ENCODE data around the gene OLFM2.

Gene OLFM2

DNA sequence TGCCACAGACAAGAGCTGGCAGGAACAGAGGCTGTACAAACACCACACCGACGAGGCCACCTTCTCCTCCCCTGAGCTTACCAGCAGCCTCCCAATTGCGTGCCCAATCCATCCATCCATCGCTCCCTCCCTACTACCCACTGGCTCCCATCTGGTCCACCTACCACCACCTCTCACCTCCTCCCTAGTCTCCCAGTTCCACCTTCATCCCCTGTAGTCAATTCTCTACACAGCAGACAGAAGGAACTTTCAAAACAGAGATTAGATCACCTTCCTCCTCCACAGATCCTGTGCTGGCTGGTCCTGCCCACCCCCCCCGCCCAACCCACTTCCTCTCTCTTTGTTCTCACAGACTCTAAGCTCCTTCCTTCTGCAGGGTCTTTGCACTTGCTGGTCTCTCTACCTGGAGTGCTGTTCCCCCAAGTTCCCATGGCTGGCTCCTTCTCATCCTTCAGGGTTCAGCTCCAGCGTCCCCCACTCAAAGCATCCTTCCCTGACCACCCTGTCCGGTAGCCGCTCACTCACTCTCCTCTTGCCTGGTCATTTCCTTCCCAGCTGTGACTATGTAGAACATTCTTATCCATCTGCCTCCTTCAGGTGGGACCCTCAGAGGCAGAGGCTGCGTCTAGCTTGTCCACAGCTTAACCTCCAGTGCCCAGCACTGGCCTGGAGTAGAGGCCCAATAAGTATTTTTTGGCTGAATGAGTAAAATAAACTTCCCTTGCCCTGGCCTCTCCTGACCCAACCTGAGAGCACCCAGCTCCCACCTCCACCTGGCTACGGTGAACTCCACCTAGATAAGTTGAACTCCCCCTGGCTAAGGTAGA is 78.2 kb downstream of the OLFM2 start:
- Histone ChIP-seq H3K36me3 (peaks cover 46% of the 10 kb centered on the region), H3K27ac (no peak overlapping the region), H3K9me3 (ENCODE audit: severe bottlenecking) (no peaks in the 10 kb centered on the region), H3K27me3 (ENCODE audit: insufficient read depth, low read depth, severe bottlenecking) (no peaks in the 10 kb centered on the region), H3K4me3 (ENCODE audit: low read depth, low read length) (no peak overlapping the region)
- TF ChIP-seq, protein P1, sequence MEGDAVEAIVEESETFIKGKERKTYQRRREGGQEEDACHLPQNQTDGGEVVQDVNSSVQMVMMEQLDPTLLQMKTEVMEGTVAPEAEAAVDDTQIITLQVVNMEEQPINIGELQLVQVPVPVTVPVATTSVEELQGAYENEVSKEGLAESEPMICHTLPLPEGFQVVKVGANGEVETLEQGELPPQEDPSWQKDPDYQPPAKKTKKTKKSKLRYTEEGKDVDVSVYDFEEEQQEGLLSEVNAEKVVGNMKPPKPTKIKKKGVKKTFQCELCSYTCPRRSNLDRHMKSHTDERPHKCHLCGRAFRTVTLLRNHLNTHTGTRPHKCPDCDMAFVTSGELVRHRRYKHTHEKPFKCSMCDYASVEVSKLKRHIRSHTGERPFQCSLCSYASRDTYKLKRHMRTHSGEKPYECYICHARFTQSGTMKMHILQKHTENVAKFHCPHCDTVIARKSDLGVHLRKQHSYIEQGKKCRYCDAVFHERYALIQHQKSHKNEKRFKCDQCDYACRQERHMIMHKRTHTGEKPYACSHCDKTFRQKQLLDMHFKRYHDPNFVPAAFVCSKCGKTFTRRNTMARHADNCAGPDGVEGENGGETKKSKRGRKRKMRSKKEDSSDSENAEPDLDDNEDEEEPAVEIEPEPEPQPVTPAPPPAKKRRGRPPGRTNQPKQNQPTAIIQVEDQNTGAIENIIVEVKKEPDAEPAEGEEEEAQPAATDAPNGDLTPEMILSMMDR (IDR thresholded peaks at IDR 0.05; ENCODE audit: low read depth, low read length): no peak
- no peak for DNase-seq

DNA sequence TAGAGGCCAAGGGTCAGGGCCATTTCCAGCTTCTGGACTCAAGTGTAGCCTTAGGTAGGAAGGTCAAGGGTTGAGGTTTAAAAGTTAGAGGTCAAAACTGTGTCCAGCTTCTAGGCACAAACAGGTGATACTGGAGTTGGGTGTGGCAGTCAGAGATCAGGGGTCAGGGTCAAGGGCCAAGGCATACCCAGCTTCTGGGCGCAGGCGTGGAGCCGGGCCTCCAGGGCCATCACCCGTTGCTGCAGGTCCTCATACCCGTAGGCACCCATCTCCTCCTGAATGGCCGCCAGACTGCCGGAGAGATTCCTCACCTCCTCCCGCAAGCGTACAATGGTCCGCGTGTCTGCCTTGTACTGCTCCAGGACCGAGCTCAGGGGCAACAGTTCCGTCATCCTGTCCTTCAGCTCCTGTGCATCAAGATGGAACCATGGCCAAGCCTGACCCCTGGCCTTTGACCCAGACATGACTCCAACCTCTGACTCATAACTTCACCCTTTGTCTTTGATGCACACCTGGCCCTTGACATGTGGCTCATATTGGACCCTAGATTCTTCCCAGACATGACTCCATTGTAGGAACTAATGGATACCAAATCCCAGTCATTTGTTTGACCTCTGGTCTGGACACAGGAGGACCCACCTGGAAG is 79.1 kb downstream of the OLFM2 start:
- Histone ChIP-seq H3K27me3 (ENCODE audit: insufficient read depth, low read depth, severe bottlenecking) (no peaks in the 10 kb centered on the region), H3K27ac (no peak overlapping the region)

DNA sequence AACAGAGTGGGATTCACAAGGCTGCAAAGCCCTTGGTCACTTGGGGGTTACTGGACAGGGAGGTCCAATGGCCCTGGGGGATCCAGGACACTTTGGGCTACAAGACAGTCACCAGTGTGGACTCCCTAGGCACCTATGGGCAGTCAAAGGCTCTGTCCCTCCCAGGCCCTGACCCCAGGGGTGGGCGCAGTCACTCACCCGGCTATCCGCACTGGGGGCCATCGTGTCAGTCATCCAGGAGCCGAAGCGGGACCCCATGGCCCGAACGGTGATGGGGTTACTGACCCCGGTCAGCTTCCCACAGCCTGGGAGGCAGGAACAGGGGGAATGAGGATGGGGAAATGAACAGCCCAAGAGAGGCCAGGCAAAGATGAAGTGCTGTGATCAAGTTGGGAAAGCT is 79.7 kb downstream of the OLFM2 start:
- Histone ChIP-seq H3K4me3 (ENCODE audit: low read depth, low read length) (no peak overlapping the region), H3K9me3 (ENCODE audit: severe bottlenecking) (no peaks in the 10 kb centered on the region), H3K27me3 (ENCODE audit: insufficient read depth, low read depth, severe bottlenecking) (no peaks in the 10 kb centered on the region), H3K27ac (no peak overlapping the region), H3K36me3 (peaks cover 47% of the 10 kb centered on the region)
- TF ChIP-seq, protein P1 (IDR thresholded peaks at IDR 0.05; ENCODE audit: low read depth, low read length): no peak
- DNase-seq: no peak

More for the DNA sequence above, 79.1 kb downstream of the OLFM2 start:
- Histone ChIP-seq H3K4me3 (ENCODE audit: low read depth, low read length) (no peak overlapping the region), H3K36me3 (peaks cover 46% of the 10 kb centered on the region), H3K9me3 (ENCODE audit: severe bottlenecking) (no peaks in the 10 kb centered on the region)
- TF ChIP-seq, protein P1 (IDR thresholded peaks at IDR 0.05; ENCODE audit: low read depth, low read length): no peak
- DNase-seq: no peak

DNA sequence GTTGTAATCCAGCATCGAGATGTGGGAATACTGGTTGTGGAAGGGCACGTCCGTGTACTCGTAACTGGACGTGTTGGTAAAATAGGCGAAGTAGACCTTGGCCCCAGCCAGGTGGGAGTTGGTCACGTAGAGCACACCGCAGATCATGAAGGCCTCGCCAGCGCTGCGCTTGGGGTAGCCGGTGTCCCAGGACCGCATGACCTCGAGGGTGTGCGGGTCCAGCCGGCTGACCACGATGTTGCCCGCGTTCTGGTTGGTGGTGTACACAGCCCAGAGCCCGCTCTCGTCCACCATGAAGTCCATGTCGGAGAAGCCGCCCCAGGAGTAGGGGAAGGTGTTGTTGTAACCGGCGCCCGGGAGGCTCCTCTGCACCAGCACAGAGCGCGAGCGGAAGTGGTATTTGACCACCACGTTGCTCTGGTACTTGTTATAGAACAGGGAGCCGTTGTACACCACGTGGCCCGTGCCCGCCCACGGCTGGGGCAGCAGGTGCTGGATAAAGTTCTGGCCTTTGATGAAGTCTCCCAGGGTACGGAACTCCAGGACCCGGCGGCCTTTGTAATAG is 82.0 kb downstream of the OLFM2 start:
- H3K9me3 ChIP-seq (ENCODE audit: severe bottlenecking): no peaks in the 10 kb centered on the region
- no peak for DNase-seq
- no peaks in the 10 kb centered on the region for H3K27me3 ChIP-seq (ENCODE audit: insufficient read depth, low read depth, severe bottlenecking)
- no peak overlapping the region for H3K4me3 ChIP-seq (ENCODE audit: low read depth, low read length)
- H3K36me3 ChIP-seq: peaks cover 49% of the 10 kb centered on the region
- TF ChIP-seq, protein P1 (IDR thresholded peaks at IDR 0.05; ENCODE audit: low read depth, low read length): no peak
- no peak overlapping the region for H3K27ac ChIP-seq

DNA sequence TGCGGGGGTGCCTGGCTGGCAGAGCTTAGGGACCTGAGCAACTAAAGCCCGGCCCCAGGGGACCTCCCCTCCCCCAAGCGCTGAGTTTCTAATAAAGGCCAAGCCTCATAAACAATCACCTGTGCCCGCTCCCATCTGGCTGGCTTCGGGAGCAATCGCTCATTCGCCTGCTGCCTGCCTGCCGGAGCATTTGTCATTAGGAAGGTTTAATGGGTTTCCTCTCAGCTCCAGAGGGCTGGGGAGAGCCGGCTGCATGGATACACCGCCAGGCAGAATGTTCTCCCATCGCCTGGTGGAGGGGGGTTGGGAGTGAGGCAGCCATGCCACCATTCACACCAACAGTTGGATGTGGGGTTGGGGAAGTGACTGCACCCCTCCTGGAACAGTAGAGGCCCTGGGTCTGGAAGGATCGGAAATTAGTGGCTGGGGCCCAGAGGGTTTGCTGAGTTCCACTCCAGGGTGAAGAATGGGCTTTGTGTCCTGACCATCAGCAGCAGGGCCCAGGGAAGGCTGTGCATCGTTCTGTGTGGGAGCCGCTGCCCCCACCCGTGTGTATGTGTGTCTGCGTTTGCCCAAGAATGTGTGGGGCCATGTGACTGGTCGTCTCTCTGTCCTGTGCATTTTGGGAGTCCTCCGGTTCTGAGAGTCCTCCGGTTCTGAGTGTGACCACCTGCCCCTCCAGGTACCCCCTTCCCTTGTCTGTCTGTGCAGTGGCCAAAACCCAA is 85.9 kb downstream of the OLFM2 start:
- no peaks in the 10 kb centered on the region for H3K9me3 ChIP-seq (ENCODE audit: severe bottlenecking)
- no peak overlapping the region for H3K4me3 ChIP-seq (ENCODE audit: low read depth, low read length)
- peaks cover 36% of the 10 kb centered on the region for H3K36me3 ChIP-seq
- no peaks in the 10 kb centered on the region for H3K27me3 ChIP-seq (ENCODE audit: insufficient read depth, low read depth, severe bottlenecking)
- TF ChIP-seq, protein P1 (IDR thresholded peaks at IDR 0.05; ENCODE audit: low read depth, low read length): no peak
- peak overlapping the region; percentile 76 for H3K27ac ChIP-seq
- DNase-seq: peak; percentile 91
